ENCODE data around the gene AGAP1.

DNA sequence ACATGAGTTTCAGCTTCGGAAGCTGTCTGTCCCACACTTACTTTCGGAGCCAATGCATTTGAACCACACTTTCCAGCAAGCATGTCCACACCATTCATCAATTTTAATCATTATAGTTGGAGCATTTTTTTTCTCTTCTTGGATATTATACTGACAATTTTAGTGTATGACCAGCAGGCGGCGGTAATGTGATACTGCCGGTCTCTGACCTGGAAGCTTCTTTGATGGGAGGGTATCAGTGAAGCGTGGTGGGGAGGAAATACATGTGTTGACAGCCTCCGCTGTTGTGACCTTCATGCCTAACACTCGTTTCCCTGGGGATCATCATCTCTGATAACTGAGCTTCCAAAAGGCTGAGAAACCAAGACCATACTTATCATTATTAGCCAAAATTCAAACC, 442.6 kb downstream of the AGAP1 start:
- TF ChIP-seq, protein P1, sequence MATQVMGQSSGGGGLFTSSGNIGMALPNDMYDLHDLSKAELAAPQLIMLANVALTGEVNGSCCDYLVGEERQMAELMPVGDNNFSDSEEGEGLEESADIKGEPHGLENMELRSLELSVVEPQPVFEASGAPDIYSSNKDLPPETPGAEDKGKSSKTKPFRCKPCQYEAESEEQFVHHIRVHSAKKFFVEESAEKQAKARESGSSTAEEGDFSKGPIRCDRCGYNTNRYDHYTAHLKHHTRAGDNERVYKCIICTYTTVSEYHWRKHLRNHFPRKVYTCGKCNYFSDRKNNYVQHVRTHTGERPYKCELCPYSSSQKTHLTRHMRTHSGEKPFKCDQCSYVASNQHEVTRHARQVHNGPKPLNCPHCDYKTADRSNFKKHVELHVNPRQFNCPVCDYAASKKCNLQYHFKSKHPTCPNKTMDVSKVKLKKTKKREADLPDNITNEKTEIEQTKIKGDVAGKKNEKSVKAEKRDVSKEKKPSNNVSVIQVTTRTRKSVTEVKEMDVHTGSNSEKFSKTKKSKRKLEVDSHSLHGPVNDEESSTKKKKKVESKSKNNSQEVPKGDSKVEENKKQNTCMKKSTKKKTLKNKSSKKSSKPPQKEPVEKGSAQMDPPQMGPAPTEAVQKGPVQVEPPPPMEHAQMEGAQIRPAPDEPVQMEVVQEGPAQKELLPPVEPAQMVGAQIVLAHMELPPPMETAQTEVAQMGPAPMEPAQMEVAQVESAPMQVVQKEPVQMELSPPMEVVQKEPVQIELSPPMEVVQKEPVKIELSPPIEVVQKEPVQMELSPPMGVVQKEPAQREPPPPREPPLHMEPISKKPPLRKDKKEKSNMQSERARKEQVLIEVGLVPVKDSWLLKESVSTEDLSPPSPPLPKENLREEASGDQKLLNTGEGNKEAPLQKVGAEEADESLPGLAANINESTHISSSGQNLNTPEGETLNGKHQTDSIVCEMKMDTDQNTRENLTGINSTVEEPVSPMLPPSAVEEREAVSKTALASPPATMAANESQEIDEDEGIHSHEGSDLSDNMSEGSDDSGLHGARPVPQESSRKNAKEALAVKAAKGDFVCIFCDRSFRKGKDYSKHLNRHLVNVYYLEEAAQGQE (IDR thresholded peaks at IDR 0.05) = no peak
- TF ChIP-seq, protein P2, sequence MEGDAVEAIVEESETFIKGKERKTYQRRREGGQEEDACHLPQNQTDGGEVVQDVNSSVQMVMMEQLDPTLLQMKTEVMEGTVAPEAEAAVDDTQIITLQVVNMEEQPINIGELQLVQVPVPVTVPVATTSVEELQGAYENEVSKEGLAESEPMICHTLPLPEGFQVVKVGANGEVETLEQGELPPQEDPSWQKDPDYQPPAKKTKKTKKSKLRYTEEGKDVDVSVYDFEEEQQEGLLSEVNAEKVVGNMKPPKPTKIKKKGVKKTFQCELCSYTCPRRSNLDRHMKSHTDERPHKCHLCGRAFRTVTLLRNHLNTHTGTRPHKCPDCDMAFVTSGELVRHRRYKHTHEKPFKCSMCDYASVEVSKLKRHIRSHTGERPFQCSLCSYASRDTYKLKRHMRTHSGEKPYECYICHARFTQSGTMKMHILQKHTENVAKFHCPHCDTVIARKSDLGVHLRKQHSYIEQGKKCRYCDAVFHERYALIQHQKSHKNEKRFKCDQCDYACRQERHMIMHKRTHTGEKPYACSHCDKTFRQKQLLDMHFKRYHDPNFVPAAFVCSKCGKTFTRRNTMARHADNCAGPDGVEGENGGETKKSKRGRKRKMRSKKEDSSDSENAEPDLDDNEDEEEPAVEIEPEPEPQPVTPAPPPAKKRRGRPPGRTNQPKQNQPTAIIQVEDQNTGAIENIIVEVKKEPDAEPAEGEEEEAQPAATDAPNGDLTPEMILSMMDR (IDR thresholded peaks at IDR 0.05; ENCODE audit: low read depth, low read length, missing input control) = no peak
- TF ChIP-seq YY1 (IDR thresholded peaks at IDR 0.05) (no peak), SP1 (IDR thresholded peaks at IDR 0.05) (no peak)

Measured in liver (tissue), 3 donors.